IPS DF 6.9 (cell line): Measurements from ENCODE around the gene DNM3.

ENCODE experiments used
- DNase-seq: peaks from one replicate; pipeline ENCODE4 v3.0.0-alpha.2; 2013; ENCODE audit warnings: low read depth, low spot score
- H3K27ac ChIP-seq: one replicate; pipeline ENCODE4 v1.5.1; 2013; ENCODE audit warnings: low read length, control low read depth
- H3K27me3 ChIP-seq: 2 replicates; pipeline ENCODE4 v1.6.1; 2013; ENCODE audit warnings: mild to moderate bottlenecking, low read length; ENCODE audit not compliant: control insufficient read depth, insufficient read depth
- H3K36me3 ChIP-seq: 2 replicates; pipeline ENCODE4 v1.6.1; 2013; ENCODE audit warnings: low read length; ENCODE audit not compliant: control insufficient read depth, insufficient read depth
- H3K4me1 ChIP-seq: 2 replicates; pipeline ENCODE4 v1.6.1; 2013; ENCODE audit warnings: low read length; ENCODE audit not compliant: control insufficient read depth, insufficient read depth
- H3K4me3 ChIP-seq: 2 replicates; pipeline ENCODE4 v1.5.1; 2013; ENCODE audit warnings: mild to moderate bottlenecking, low read length
- H3K9me3 ChIP-seq: 2 replicates; pipeline ENCODE4 v1.6.1; 2013; ENCODE audit warnings: low read length, inconsistent platforms; ENCODE audit not compliant: control insufficient read depth, insufficient read depth
- WGBS: extraction: QIAGEN DNeasy Blood & Tissue Kit; methylation state at CpG from one replicate; pipeline ENCODE4 v1.1.7; 2013; ENCODE audit warnings: mixed read lengths, missing lambda C conversion rate; ENCODE audit not compliant: insufficient read length, insufficient coverage; 5-methylcytosine and 5-hydroxymethylcytosine counted together

The DNM3 gene

GRCh38 chr1:171868217-171868803 lies 27.0 kb downstream of the DNM3 start:
- no peaks in the 10 kb centered on the region for H3K9me3 ChIP-seq
- no peaks in the 10 kb centered on the region; the same call in 1 of the 2 replicates for H3K4me1 ChIP-seq
- H3K27me3 ChIP-seq = no peaks in the 10 kb centered on the region
- no CpG with 5 or more reads among the region's 3 CpGs for WGBS
- no peaks in the 10 kb centered on the region for H3K36me3 ChIP-seq
- H3K27ac ChIP-seq = no peak overlapping the region
- no peak overlapping the region for H3K4me3 ChIP-seq
- DNase-seq = no peak

GRCh38 chr1:171869097-171869496 lies 27.8 kb downstream of the DNM3 start:
- Histone ChIP-seq H3K4me3 (no peak overlapping the region), H3K27ac (no peak overlapping the region), H3K9me3 (no peaks in the 10 kb centered on the region), H3K4me1 (no peaks in the 10 kb centered on the region; the same call in 1 of the 2 replicates), H3K36me3 (no peaks in the 10 kb centered on the region), H3K27me3 (no peaks in the 10 kb centered on the region)
- DNase-seq = no peak

DNA sequence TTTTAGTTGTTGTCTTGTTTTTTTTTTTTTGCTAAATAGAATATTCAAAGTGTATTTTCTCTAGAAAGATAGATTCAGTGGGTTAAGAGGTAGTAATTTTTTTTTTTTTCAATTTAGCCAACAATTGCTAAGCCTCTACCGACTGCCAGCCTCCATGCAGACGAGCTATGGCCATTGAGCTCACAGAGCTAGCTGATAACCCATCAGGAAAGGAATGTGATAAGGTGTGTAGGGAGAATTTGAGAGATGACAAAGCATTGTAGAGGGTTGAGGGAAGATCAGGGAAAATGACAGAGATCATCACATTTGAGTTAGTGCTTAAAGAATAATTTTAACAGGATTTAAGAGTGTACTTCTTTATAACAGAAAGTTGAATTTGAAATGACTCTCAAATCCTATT lies 30.6 kb downstream of the DNM3 start:
- peak; percentile 7 for DNase-seq
- Histone ChIP-seq H3K27ac (no peak overlapping the region), H3K9me3 (no peaks in the 10 kb centered on the region; the same call in 1 of the 2 replicates), H3K4me1 (no peaks in the 10 kb centered on the region; the same call in 1 of the 2 replicates), H3K27me3 (no peaks in the 10 kb centered on the region), H3K36me3 (no peaks in the 10 kb centered on the region), H3K4me3 (no peak overlapping the region)
- WGBS = no CpG with 5 or more reads among the region's 2 CpGs

- H3K9me3 ChIP-seq = no peaks in the 10 kb centered on the region; the same call in 1 of the 2 replicates
- no peaks in the 10 kb centered on the region for H3K36me3 ChIP-seq
- no peak overlapping the region for H3K27ac ChIP-seq
- H3K4me1 ChIP-seq = no peaks in the 10 kb centered on the region; the same call in 1 of the 2 replicates
- no peaks in the 10 kb centered on the region for H3K27me3 ChIP-seq
- DNase-seq = no peak
- no peak overlapping the region for H3K4me3 ChIP-seq
- no CpG with 5 or more reads among the region's 5 CpGs for WGBS
Observed at GRCh38 chr1:171872430-171872829, 31.1 kb downstream of the DNM3 start.

- Histone ChIP-seq H3K4me1 (no peaks in the 10 kb centered on the region; the same call in 1 of the 2 replicates), H3K4me3 (no peak overlapping the region), H3K27ac (no peak overlapping the region), H3K27me3 (no peaks in the 10 kb centered on the region), H3K36me3 (no peaks in the 10 kb centered on the region), H3K9me3 (no peaks in the 10 kb centered on the region; the same call in 1 of the 2 replicates)
- no CpG with 5 or more reads among the region's 5 CpGs for WGBS
- DNase-seq = no peak
Observed at GRCh38 chr1:171873664-171874063, 32.4 kb downstream of the DNM3 start.

GRCh38 chr1:171877701-171878100 lies 36.4 kb downstream of the DNM3 start:
- no peaks in the 10 kb centered on the region for H3K27me3 ChIP-seq

GRCh38 chr1:171879556-171879955 lies 38.3 kb downstream of the DNM3 start:
- Histone ChIP-seq H3K9me3 (no peaks in the 10 kb centered on the region; the same call in 1 of the 2 replicates), H3K4me3 (no peak overlapping the region), H3K27ac (no peak overlapping the region), H3K36me3 (no peaks in the 10 kb centered on the region), H3K27me3 (no peaks in the 10 kb centered on the region), H3K4me1 (no peaks in the 10 kb centered on the region)
- WGBS = no CpG with 5 or more reads among the region's 4 CpGs
- DNase-seq = no peak

More at GRCh38 chr1:171877701-171878100, 36.4 kb downstream of the DNM3 start:
- H3K4me1 ChIP-seq = no peaks in the 10 kb centered on the region
- no CpG with 5 or more reads among the region's 3 CpGs for WGBS
- no peak overlapping the region for H3K27ac ChIP-seq
- no peaks in the 10 kb centered on the region for H3K36me3 ChIP-seq
- no peak for DNase-seq
- H3K9me3 ChIP-seq = no peaks in the 10 kb centered on the region; the same call in 1 of the 2 replicates
- no peak overlapping the region for H3K4me3 ChIP-seq

DNA sequence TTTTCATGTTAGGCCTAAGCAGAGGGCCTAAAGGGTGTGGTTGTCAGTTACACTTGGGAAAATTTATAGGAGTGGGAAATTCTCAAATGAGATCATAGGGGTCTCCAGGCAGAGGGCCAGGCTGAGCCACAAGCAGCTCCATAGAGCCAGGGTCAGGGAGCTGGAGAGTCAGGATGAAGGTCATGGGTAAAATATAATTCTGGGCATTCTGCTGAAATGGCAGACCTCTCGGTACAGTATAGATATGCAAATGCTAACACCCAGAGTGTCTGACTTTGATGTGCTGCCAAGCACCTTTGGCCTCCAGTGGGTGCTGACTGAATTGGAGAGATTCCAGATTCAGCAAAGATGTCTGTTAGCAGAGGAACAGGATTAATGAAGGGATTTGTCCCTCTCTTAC lies 40.1 kb downstream of the DNM3 start:
- Histone ChIP-seq H3K36me3 (no peaks in the 10 kb centered on the region), H3K9me3 (no peaks in the 10 kb centered on the region), H3K4me3 (no peak overlapping the region), H3K27me3 (no peaks in the 10 kb centered on the region), H3K4me1 (no peaks in the 10 kb centered on the region), H3K27ac (no peak overlapping the region)
- WGBS = no CpG with 5 or more reads among the region's 1 CpG
- no peak for DNase-seq

- no peak for DNase-seq
- WGBS = no CpG with 5 or more reads among the region's 4 CpGs
Observed at GRCh38 chr1:171883849-171884248, 42.6 kb downstream of the DNM3 start.

GRCh38 chr1:171884475-171884874 lies 43.2 kb downstream of the DNM3 start:
- no peak for DNase-seq
- Histone ChIP-seq H3K27me3 (no peaks in the 10 kb centered on the region), H3K27ac (no peak overlapping the region), H3K4me1 (no peaks in the 10 kb centered on the region), H3K36me3 (no peaks in the 10 kb centered on the region), H3K4me3 (no peak overlapping the region), H3K9me3 (no peaks in the 10 kb centered on the region)
- no CpG with 5 or more reads among the region's 1 CpG for WGBS

More at GRCh38 chr1:171883849-171884248, 42.6 kb downstream of the DNM3 start:
- no peaks in the 10 kb centered on the region for H3K4me1 ChIP-seq
- H3K36me3 ChIP-seq = no peaks in the 10 kb centered on the region
- H3K27ac ChIP-seq = no peak overlapping the region
- H3K4me3 ChIP-seq = no peak overlapping the region
- no peaks in the 10 kb centered on the region for H3K9me3 ChIP-seq
- H3K27me3 ChIP-seq = no peaks in the 10 kb centered on the region

- DNase-seq = no peak
- no CpG with 5 or more reads among the region's 1 CpG for WGBS
- Histone ChIP-seq H3K4me1 (no peaks in the 10 kb centered on the region), H3K27me3 (no peaks in the 10 kb centered on the region), H3K4me3 (no peak overlapping the region), H3K27ac (no peak overlapping the region), H3K9me3 (no peaks in the 10 kb centered on the region), H3K36me3 (no peaks in the 10 kb centered on the region)
Observed at GRCh38 chr1:171890131-171890530, 48.8 kb downstream of the DNM3 start.
